GM12873 (cell line): ENCODE measurements around the gene EPN1.

ENCODE experiments used
- TF ChIP-seq, protein P1 (sequence below): IDR thresholded peaks from 2 replicates; pipeline ENCODE4 v1.5.1; 2012; ENCODE audit warnings: low read depth, mild to moderate bottlenecking, moderate library complexity, low read length, control low read depth; ENCODE audit not compliant: insufficient read depth; ENCODE audit errors: missing control alignments

The EPN1 gene

GRCh38 chr19:55705972-55706371 is 30.9 kb downstream of the EPN1 start:
- TF ChIP-seq, protein P1, sequence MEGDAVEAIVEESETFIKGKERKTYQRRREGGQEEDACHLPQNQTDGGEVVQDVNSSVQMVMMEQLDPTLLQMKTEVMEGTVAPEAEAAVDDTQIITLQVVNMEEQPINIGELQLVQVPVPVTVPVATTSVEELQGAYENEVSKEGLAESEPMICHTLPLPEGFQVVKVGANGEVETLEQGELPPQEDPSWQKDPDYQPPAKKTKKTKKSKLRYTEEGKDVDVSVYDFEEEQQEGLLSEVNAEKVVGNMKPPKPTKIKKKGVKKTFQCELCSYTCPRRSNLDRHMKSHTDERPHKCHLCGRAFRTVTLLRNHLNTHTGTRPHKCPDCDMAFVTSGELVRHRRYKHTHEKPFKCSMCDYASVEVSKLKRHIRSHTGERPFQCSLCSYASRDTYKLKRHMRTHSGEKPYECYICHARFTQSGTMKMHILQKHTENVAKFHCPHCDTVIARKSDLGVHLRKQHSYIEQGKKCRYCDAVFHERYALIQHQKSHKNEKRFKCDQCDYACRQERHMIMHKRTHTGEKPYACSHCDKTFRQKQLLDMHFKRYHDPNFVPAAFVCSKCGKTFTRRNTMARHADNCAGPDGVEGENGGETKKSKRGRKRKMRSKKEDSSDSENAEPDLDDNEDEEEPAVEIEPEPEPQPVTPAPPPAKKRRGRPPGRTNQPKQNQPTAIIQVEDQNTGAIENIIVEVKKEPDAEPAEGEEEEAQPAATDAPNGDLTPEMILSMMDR = no peak

- TF ChIP-seq, protein P1 = no peak
Measured at GRCh38 chr19:55711719-55712118, 36.7 kb downstream of the EPN1 start.

- TF ChIP-seq, protein P1 = no peak
Measured at GRCh38 chr19:55712804-55713631, 38.0 kb downstream of the EPN1 start.

- TF ChIP-seq, protein P1 = no peak
Measured at GRCh38 chr19:55716531-55716930, 41.5 kb downstream of the EPN1 start.

GRCh38 chr19:55717251-55717650 is 42.2 kb downstream of the EPN1 start:
- TF ChIP-seq, protein P1 = no peak

DNA sequence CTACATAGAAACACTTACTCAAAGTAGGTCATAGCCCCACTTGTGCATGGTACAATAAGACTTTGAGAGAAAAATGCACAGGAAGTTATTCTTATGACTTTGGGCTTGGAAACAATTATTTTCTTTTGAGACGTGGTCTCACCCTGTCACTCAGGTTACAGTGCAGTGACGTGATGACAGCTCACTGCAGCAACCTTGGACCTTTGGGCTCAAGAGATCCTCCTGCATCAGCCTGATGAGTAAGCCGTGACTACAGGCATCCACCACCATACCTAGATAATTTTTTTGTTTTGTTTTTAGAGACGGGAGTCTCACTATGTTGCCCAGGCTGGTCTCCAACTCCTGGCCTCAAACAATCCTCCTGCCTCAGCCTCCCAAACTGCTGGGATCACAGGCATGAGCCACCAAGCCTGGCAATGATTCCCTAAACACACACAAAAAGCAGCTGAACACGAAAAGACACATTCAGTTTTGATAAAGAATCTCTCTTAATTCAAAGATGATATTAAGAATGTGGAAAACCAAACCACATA is 45.3 kb downstream of the EPN1 start:
- TF ChIP-seq, protein P1 = no peak

GRCh38 chr19:55720801-55721200 is 45.8 kb downstream of the EPN1 start:
- TF ChIP-seq, protein P1 = no peak
